Measurements from ENCODE around the gene ACTL7B.

Gene ACTL7B

DNA sequence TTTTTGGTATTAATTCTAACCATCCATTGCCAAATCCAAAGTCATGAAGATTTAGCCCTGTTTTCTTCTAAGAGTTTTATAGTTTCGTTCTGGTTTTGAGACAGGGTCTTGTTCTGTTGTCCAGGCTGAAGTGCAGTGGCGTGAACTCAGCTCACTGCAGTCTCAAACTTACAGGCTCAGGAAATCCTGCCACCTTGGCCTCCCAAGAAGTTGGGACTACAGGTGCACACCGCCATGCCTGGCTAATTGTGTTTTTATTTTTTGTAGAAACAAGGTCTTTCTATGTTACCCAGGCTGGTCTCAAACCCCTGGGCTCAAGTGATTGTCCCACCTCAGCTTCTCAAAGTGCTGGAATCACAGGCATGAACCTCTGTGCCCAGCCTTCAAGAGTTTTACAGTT, 27.3 kb upstream of the ACTL7B start:
- Histone ChIP-seq H3K79me1 (replicated peaks; ENCODE audit: low read length, poor library complexity, severe bottlenecking) (peaks cover 5% of the 10 kb centered on the region), H3K4ac (ENCODE audit: low read depth in 1 of 2, low read length in 2 of 2) (no peak overlapping the region), H3K9ac (ENCODE audit: low read length) (no peak overlapping the region), H4K8ac (ENCODE audit: low read length) (no peak overlapping the region), H2BK15ac (ENCODE audit: low read depth, poor library complexity, severe bottlenecking) (no peak overlapping the region), H3K9me3 (ENCODE audit: control insufficient read depth, low read length) (no peaks in the 10 kb centered on the region), H3K18ac (ENCODE audit: low read depth in 1 of 2, low read length in 2 of 2) (no peak overlapping the region), H3K4me1 (ENCODE audit: control insufficient read depth, insufficient read depth, low read depth, low read length) (no peaks in the 10 kb centered on the region), H3K36me3 (ENCODE audit: control insufficient read depth in 1 of 2, insufficient read depth in 2 of 2, low read depth in 1 of 2, low read length in 2 of 2) (peaks cover 14 to 58% of the 10 kb centered on the region in 2 experiments), H2AK5ac (ENCODE audit: low read length, severe bottlenecking) (no peak overlapping the region), H3K4me3 (ENCODE audit: insufficient read depth in 1 of 2, low read depth in 1 of 2, low read length in 2 of 2) (no peak overlapping the region), H2BK120ac (ENCODE audit: low read depth, low read length) (no peak overlapping the region), H3K23ac (ENCODE audit: low read length in 2 of 2) (no peak overlapping the region), H2AFZ (ENCODE audit: low read depth, low read length) (no peak overlapping the region), H3K27ac (ENCODE audit: low read length, poor library complexity, severe bottlenecking) (no peak overlapping the region), H2BK12ac (ENCODE audit: low read length in 2 of 2) (no peak overlapping the region), H4K91ac (ENCODE audit: low read length) (no peak overlapping the region), H3K4me2 (ENCODE audit: low read length, poor library complexity, severe bottlenecking) (no peak overlapping the region), H3K14ac (ENCODE audit: low read length in 2 of 2) (no peak overlapping the region), H3K27me3 (ENCODE audit: control insufficient read depth in 1 of 2, insufficient read depth in 1 of 2, low read length in 2 of 2) (no peaks in the 10 kb centered on the region), H2BK5ac (ENCODE audit: low read depth, low read length, poor library complexity, severe bottlenecking) (no peak overlapping the region)
- DNase-seq: no peak
- 100% methylated on average over 2 of the region's 3 CpGs for WGBS

DNA sequence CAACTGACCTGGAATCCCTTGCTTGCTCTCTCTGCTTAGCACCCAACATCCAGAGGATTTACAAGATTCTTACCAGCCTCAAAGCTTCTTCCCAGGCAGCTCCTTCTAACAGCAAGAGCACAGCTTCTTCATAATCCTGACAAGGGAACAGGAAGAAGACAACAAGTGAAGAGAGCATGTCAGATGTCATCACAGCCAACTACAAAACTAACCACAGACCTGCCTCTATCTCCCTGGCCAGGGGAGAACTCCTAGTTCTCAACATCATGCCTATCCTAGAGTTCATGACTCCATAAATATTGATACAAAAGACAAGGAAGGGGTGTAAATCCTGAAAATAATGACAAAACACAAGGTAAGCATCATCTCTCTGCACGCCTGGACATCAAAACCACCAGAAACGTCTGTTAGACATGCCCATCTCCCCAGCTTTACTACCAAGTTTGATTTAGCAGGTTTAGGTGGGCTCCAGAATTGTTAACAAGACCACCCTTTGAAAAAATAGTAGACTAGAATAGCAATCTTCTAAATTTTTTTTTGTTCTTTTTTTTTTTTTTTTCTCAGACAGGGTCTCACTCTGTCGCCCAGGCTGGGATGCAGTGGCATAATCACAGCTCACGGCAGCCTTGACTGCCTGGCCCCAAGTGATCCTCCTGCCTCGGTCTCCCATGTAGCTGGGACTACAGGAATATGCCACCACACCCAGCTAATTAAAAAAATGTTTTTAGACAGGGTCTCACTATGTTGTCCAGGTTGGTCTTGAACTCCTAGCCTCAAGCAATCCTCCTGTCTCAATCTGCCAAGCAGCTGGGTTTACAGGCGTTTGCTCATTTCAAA, 26.5 kb upstream of the ACTL7B start:
- no peaks in the 10 kb centered on the region for H3K9me3 ChIP-seq (ENCODE audit: control insufficient read depth, low read length)
- no peaks in the 10 kb centered on the region for H3K4me1 ChIP-seq (ENCODE audit: control insufficient read depth, insufficient read depth, low read depth, low read length)
- no peak overlapping the region for H3K27ac ChIP-seq (ENCODE audit: low read length, poor library complexity, severe bottlenecking)
- no peak overlapping the region for H3K14ac ChIP-seq (ENCODE audit: low read length in 2 of 2)
- H3K23ac ChIP-seq (ENCODE audit: low read length in 2 of 2): no peak overlapping the region
- H2BK120ac ChIP-seq (ENCODE audit: low read depth, low read length): no peak overlapping the region
- H4K91ac ChIP-seq (ENCODE audit: low read length): no peak overlapping the region
- H3K4ac ChIP-seq (ENCODE audit: low read depth in 1 of 2, low read length in 2 of 2): no peak overlapping the region
- no peak overlapping the region for H4K8ac ChIP-seq (ENCODE audit: low read length)
- H2BK12ac ChIP-seq (ENCODE audit: low read length in 2 of 2): no peak overlapping the region
- no peak overlapping the region for H3K9ac ChIP-seq (ENCODE audit: low read length)
- no peak overlapping the region for H3K18ac ChIP-seq (ENCODE audit: low read depth in 1 of 2, low read length in 2 of 2)
- no peak overlapping the region for H2AFZ ChIP-seq (ENCODE audit: low read depth, low read length)
- no peak overlapping the region for H3K4me3 ChIP-seq (ENCODE audit: insufficient read depth in 1 of 2, low read depth in 1 of 2, low read length in 2 of 2)
- H3K4me2 ChIP-seq (ENCODE audit: low read length, poor library complexity, severe bottlenecking): no peak overlapping the region
- WGBS: 100% methylated on average over 4 of the region's 6 CpGs
- H3K27me3 ChIP-seq (ENCODE audit: control insufficient read depth in 1 of 2, insufficient read depth in 1 of 2, low read length in 2 of 2): no peaks in the 10 kb centered on the region
- H3K36me3 ChIP-seq (ENCODE audit: control insufficient read depth in 1 of 2, insufficient read depth in 2 of 2, low read depth in 1 of 2, low read length in 2 of 2): peaks cover 14 to 59% of the 10 kb centered on the region in 2 experiments
- DNase-seq: no peak
- peaks cover 3% of the 10 kb centered on the region for H3K79me1 ChIP-seq (replicated peaks; ENCODE audit: low read length, poor library complexity, severe bottlenecking)
- H2AK5ac ChIP-seq (ENCODE audit: low read length, severe bottlenecking): no peak overlapping the region
- H2BK5ac ChIP-seq (ENCODE audit: low read depth, low read length, poor library complexity, severe bottlenecking): no peak overlapping the region
- H2BK15ac ChIP-seq (ENCODE audit: low read depth, poor library complexity, severe bottlenecking): no peak overlapping the region

DNA sequence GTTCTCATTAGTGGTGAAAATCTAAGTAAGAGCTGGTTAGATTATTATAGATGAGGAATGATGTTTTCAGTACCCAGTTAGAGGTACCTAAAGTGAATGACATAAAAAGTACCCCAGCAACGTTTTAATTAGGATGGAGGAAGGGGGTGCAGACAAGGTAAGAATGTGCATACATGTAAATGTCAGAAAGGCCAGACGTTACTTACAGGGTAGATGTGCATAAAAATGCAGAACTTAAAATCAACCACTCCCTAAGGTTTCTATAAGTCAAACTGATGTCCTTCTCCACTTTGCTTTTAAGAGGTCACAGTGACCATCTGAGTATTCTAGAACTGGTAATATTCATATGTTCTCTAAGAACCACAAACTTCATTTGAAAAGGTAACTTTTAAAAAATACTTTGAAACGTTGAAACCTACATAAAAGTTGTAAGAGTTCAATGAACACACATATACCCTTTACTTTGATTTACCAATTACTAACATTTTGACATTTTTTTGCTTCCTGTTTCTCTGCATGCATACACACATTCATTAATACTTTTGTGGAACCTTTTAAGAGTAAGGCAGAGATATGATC, 25.0 kb upstream of the ACTL7B start:
- WGBS: 100% methylated on average over 2 of the region's 3 CpGs
- Histone ChIP-seq H3K9me3 (ENCODE audit: control insufficient read depth, low read length) (no peaks in the 10 kb centered on the region), H3K4me1 (ENCODE audit: control insufficient read depth, insufficient read depth, low read depth, low read length) (no peaks in the 10 kb centered on the region), H4K8ac (ENCODE audit: low read length) (no peak overlapping the region), H3K14ac (ENCODE audit: low read length in 2 of 2) (no peak overlapping the region), H2BK5ac (ENCODE audit: low read depth, low read length, poor library complexity, severe bottlenecking) (no peak overlapping the region), H2BK120ac (ENCODE audit: low read depth, low read length) (no peak overlapping the region), H3K9ac (ENCODE audit: low read length) (no peak overlapping the region), H3K4ac (ENCODE audit: low read depth in 1 of 2, low read length in 2 of 2) (no peak overlapping the region), H2AK5ac (ENCODE audit: low read length, severe bottlenecking) (no peak overlapping the region), H3K27me3 (ENCODE audit: control insufficient read depth in 1 of 2, insufficient read depth in 1 of 2, low read length in 2 of 2) (no peaks in the 10 kb centered on the region), H3K18ac (ENCODE audit: low read depth in 1 of 2, low read length in 2 of 2) (no peak overlapping the region), H3K27ac (ENCODE audit: low read length, poor library complexity, severe bottlenecking) (no peak overlapping the region), H4K91ac (ENCODE audit: low read length) (no peak overlapping the region), H3K23ac (ENCODE audit: low read length in 2 of 2) (no peak overlapping the region), H2BK15ac (ENCODE audit: low read depth, poor library complexity, severe bottlenecking) (no peak overlapping the region), H3K4me3 (ENCODE audit: insufficient read depth in 1 of 2, low read depth in 1 of 2, low read length in 2 of 2) (no peak overlapping the region), H3K4me2 (ENCODE audit: low read length, poor library complexity, severe bottlenecking) (no peak overlapping the region), H3K79me1 (replicated peaks; ENCODE audit: low read length, poor library complexity, severe bottlenecking) (peaks cover 5% of the 10 kb centered on the region), H3K36me3 (ENCODE audit: control insufficient read depth in 1 of 2, insufficient read depth in 2 of 2, low read depth in 1 of 2, low read length in 2 of 2) (peaks cover 18 to 72% of the 10 kb centered on the region in 2 experiments), H2BK12ac (ENCODE audit: low read length in 2 of 2) (no peak overlapping the region), H2AFZ (ENCODE audit: low read depth, low read length) (no peak overlapping the region)
- no peak for DNase-seq

DNA sequence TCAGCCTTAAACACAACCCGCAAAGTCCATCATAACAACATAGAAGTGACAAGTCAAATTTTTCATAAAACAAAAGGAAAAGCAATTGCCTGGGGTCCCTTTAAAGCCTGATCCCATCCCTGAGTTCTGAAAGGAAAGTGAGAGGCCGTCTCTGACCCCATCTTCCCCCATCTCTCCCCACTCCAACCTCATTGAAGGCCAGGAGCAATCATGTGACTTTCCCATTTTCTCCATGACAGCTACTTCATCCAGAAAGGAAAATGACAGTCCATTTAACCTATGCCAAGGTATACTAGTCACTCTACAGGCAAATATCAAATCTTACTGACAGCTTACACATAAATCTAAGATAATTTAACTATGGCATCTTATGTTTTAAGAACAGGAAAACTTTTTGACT, 21.7 kb upstream of the ACTL7B start:
- no peak overlapping the region for H2BK15ac ChIP-seq (ENCODE audit: low read depth, poor library complexity, severe bottlenecking)
- WGBS: 100% methylated on average over 2 of the region's 2 CpGs
- no peak overlapping the region for H2BK5ac ChIP-seq (ENCODE audit: low read depth, low read length, poor library complexity, severe bottlenecking)
- peaks cover 6% of the 10 kb centered on the region for H3K79me1 ChIP-seq (replicated peaks; ENCODE audit: low read length, poor library complexity, severe bottlenecking)
- no peak overlapping the region for H3K9ac ChIP-seq (ENCODE audit: low read length)
- no peaks in the 10 kb centered on the region for H3K27me3 ChIP-seq (ENCODE audit: control insufficient read depth in 1 of 2, insufficient read depth in 1 of 2, low read length in 2 of 2)
- DNase-seq: no peak
- H3K4me2 ChIP-seq (ENCODE audit: low read length, poor library complexity, severe bottlenecking): no peak overlapping the region
- no peak overlapping the region for H2BK120ac ChIP-seq (ENCODE audit: low read depth, low read length)
- no peak overlapping the region for H4K91ac ChIP-seq (ENCODE audit: low read length)
- H3K14ac ChIP-seq (ENCODE audit: low read length in 2 of 2): no peak overlapping the region
- H3K4me3 ChIP-seq (ENCODE audit: insufficient read depth in 1 of 2, low read depth in 1 of 2, low read length in 2 of 2): no peak overlapping the region
- H3K36me3 ChIP-seq (ENCODE audit: control insufficient read depth in 1 of 2, insufficient read depth in 2 of 2, low read depth in 1 of 2, low read length in 2 of 2): peaks cover 25 to 96% of the 10 kb centered on the region in 2 experiments
- no peak overlapping the region for H3K4ac ChIP-seq (ENCODE audit: low read depth in 1 of 2, low read length in 2 of 2)
- no peak overlapping the region for H2AK5ac ChIP-seq (ENCODE audit: low read length, severe bottlenecking)
- H4K8ac ChIP-seq (ENCODE audit: low read length): no peak overlapping the region
- no peak overlapping the region for H3K23ac ChIP-seq (ENCODE audit: low read length in 2 of 2)
- no peak overlapping the region for H2BK12ac ChIP-seq (ENCODE audit: low read length in 2 of 2)
- no peaks in the 10 kb centered on the region for H3K4me1 ChIP-seq (ENCODE audit: control insufficient read depth, insufficient read depth, low read depth, low read length)
- H3K27ac ChIP-seq (ENCODE audit: low read length, poor library complexity, severe bottlenecking): no peak overlapping the region
- H3K18ac ChIP-seq (ENCODE audit: low read depth in 1 of 2, low read length in 2 of 2): no peak overlapping the region
- H2AFZ ChIP-seq (ENCODE audit: low read depth, low read length): no peak overlapping the region
- no peaks in the 10 kb centered on the region for H3K9me3 ChIP-seq (ENCODE audit: control insufficient read depth, low read length)
